ENCODE results near the gene REPS1.

REPS1 gene

GRCh38 chr6:138963119-138963518 is 24.9 kb downstream of the REPS1 start:
- TF ChIP-seq CTCF (IDR thresholded peaks at IDR 0.05), result no peak
- no peak for DNase-seq
- Histone ChIP-seq H3K27ac (no peak overlapping the region), H3K27me3 (no peaks in the 10 kb centered on the region), H3K4me1 (peaks cover 0 to 24% (median 6%) of the 10 kb centered on the region in 4 donors), H3K9me3 (no peaks in the 10 kb centered on the region), H3K4me3 (no peak overlapping the region), H3K36me3 (no peaks in the 10 kb centered on the region)
- intact Hi-C loops (cut with DNase I; ENCODE audit: low total_unique reads), result no loop called here

GRCh38 chr6:138959521-138959920 is 28.5 kb downstream of the REPS1 start:
- H3K27me3 ChIP-seq, result no peaks in the 10 kb centered on the region
- intact Hi-C loops (cut with DNase I; ENCODE audit: low total_unique reads), result no loop called here
- peaks cover 0 to 35% (median 6%) of the 10 kb centered on the region in 4 donors for H3K4me1 ChIP-seq
- H3K27ac ChIP-seq, result no peak overlapping the region
- H3K9me3 ChIP-seq, result no peaks in the 10 kb centered on the region
- TF ChIP-seq CTCF (IDR thresholded peaks at IDR 0.05), result no peak
- DNase-seq, result no peak
- H3K4me3 ChIP-seq, result no peak overlapping the region
- no peaks in the 10 kb centered on the region for H3K36me3 ChIP-seq

- no peaks in the 10 kb centered on the region for H3K9me3 ChIP-seq
- no peak for TF ChIP-seq CTCF (IDR thresholded peaks at IDR 0.05)
- H3K27ac ChIP-seq, result no peak overlapping the region
- intact Hi-C loops (cut with DNase I; ENCODE audit: low total_unique reads), result no loop called here
- H3K27me3 ChIP-seq, result no peaks in the 10 kb centered on the region
- DNase-seq, result no peak
- no peaks in the 10 kb centered on the region for H3K36me3 ChIP-seq
- peaks cover 0 to 30% (median 4%) of the 10 kb centered on the region in 4 donors for H3K4me1 ChIP-seq
- no peak overlapping the region for H3K4me3 ChIP-seq
Observed at GRCh38 chr6:138958595-138958994, 29.5 kb downstream of the REPS1 start.

GRCh38 chr6:138957903-138958302 is 30.1 kb downstream of the REPS1 start:
- H3K27ac ChIP-seq, result no peak overlapping the region
- H3K4me1 ChIP-seq, result peaks cover 0 to 26% (median 3%) of the 10 kb centered on the region in 4 donors
- no peaks in the 10 kb centered on the region for H3K27me3 ChIP-seq
- no peak for DNase-seq
- no peak overlapping the region for H3K4me3 ChIP-seq
- no peaks in the 10 kb centered on the region for H3K36me3 ChIP-seq
- H3K9me3 ChIP-seq, result no peaks in the 10 kb centered on the region
- intact Hi-C loops (cut with DNase I; ENCODE audit: low total_unique reads), result no loop called here
- TF ChIP-seq CTCF (IDR thresholded peaks at IDR 0.05), result no peak

- H3K36me3 ChIP-seq, result no peaks in the 10 kb centered on the region
- H3K4me1 ChIP-seq, result peaks cover 0 to 26% (median 3%) of the 10 kb centered on the region in 4 donors
- H3K27me3 ChIP-seq, result no peaks in the 10 kb centered on the region
- intact Hi-C loops (cut with DNase I; ENCODE audit: low total_unique reads), result no loop called here
- DNase-seq, result no peak
- TF ChIP-seq CTCF (IDR thresholded peaks at IDR 0.05), result no peak
- no peaks in the 10 kb centered on the region for H3K9me3 ChIP-seq
- no peak overlapping the region for H3K27ac ChIP-seq
- no peak overlapping the region for H3K4me3 ChIP-seq
Observed at GRCh38 chr6:138957484-138957883, 30.6 kb downstream of the REPS1 start.

Measured in tibial artery (tissue), 4 donors.